CD4-positive, CD25-positive, alpha-beta regulatory T cell (primary cell): ENCODE data around the gene ALS2. TPM values are rescaled to one million over a fixed set of nuclear protein-coding genes. Genes with fewer than 3 reads are reported as not detected.

Experiments used
- ATAC-seq, 2 donors: fragments of 150-1000 bp; cut with Tn5 transposase; one replicate each; pipeline ENCODE4 v1.10.0; 2021; ENCODE audit warnings: low read depth in 2 of 2, moderate number of reproducible peaks in 2 of 2, moderate library complexity in 1 of 2
- DNase-seq, 3 donors: peaks; one replicate each; pipeline versions ENCODE4 v3.0.0 to v3.0.0-alpha.2; 2012 to 2022; ENCODE audit warnings: mixed read lengths in 1 of 3
- H3K27ac ChIP-seq: one replicate; pipeline ENCODE4 v1.7.0; 2013; ENCODE audit warnings: mild to moderate bottlenecking, low read length; ENCODE audit not compliant: insufficient read depth, poor library complexity, severe bottlenecking
- H3K27me3 ChIP-seq: one replicate; pipeline ENCODE4 v1.7.0; 2013; ENCODE audit warnings: low read length; ENCODE audit not compliant: control insufficient read depth, insufficient read depth
- H3K36me3 ChIP-seq: one replicate; pipeline ENCODE4 v1.7.0; 2013; ENCODE audit warnings: mild to moderate bottlenecking, low read length, moderate library complexity; ENCODE audit not compliant: control insufficient read depth, insufficient read depth
- H3K4me1 ChIP-seq: 2 replicates; pipeline ENCODE4 v1.7.0; 2013; ENCODE audit warnings: mild to moderate bottlenecking, low read length; ENCODE audit not compliant: insufficient read depth, control insufficient read depth, poor library complexity, severe bottlenecking
- H3K4me3 ChIP-seq: one replicate; pipeline ENCODE4 v1.7.0; 2013; ENCODE audit warnings: low read depth, mild to moderate bottlenecking, low read length, moderate library complexity
- H3K9me3 ChIP-seq, 2 experiments: 1 replicate in 1 of 2; 2 replicates in 1 of 2; pipeline ENCODE4 v1.7.0; 2013; ENCODE audit warnings: low read length in 2 of 2, mild to moderate bottlenecking in 1 of 2, moderate library complexity in 1 of 2; ENCODE audit not compliant: control insufficient read depth in 2 of 2
- H3K27ac Mint-ChIP-seq, 3 donors: one replicate each; pipeline ENCODE4 v1.8.0; 2020 to 2022; ENCODE audit warnings: mild to moderate bottlenecking in 3 of 3, mixed read lengths in 3 of 3, moderate library complexity in 2 of 3
- H3K27me3 Mint-ChIP-seq: one replicate; pipeline ENCODE4 v1.8.0; 2022; ENCODE audit warnings: mild to moderate bottlenecking, mixed read lengths
- H3K36me3 Mint-ChIP-seq: one replicate; pipeline ENCODE4 v1.8.0; 2020; ENCODE audit warnings: mixed read lengths
- H3K4me1 Mint-ChIP-seq, 4 donors: one replicate each; pipeline ENCODE4 v1.8.0; 2020 to 2022; ENCODE audit warnings: mixed read lengths in 4 of 4, mild to moderate bottlenecking in 1 of 4
- H3K4me3 Mint-ChIP-seq, 4 donors: one replicate each; pipeline ENCODE4 v1.8.0; 2020 to 2022; ENCODE audit warnings: mild to moderate bottlenecking in 4 of 4, mixed read lengths in 4 of 4, moderate library complexity in 3 of 4
- H3K9me3 Mint-ChIP-seq, 7 donors: one replicate each; pipeline ENCODE4 v1.8.0; 2020 to 2022; ENCODE audit warnings: mixed read lengths in 7 of 7, mild to moderate bottlenecking in 3 of 7, moderate library complexity in 2 of 7
- polyA plus RNA-seq, 4 donors: library from polyadenylated mRNA; unstranded; fragments of 300-500 nt; fragmentation: Illumina TruSeq; gene quantifications; one replicate each; pipeline ENCODE4 v1.2.3, GENCODE V29; 2021
- total RNA-seq: library from RNA; stranded (reverse); gene quantifications from one replicate; pipeline ENCODE4 v1.2.3, GENCODE V29; 2022

The ALS2 gene
- total and polyA plus RNA-seq, 5 donors from 2014 or later = 3.4 to 9.9 (median 4.3) TPM

- Mint-ChIP-seq H3K36me3 (peaks cover 9% of the 10 kb centered on the region), H3K4me3 (peak overlapping the region in 1 of 4 donors; percentile 44), H3K27me3 (peaks cover 25% of the 10 kb centered on the region), H3K4me1 (peaks cover 6 to 40% (median 28%) of the 10 kb centered on the region in 4 donors), H3K9me3 (no peaks in the 10 kb centered on the region), H3K27ac (no peak overlapping the region)
- Histone ChIP-seq H3K27ac (no peak overlapping the region), H3K36me3 (no peaks in the 10 kb centered on the region), H3K4me1 (peaks cover 16% of the 10 kb centered on the region), H3K27me3 (peaks cover 3% of the 10 kb centered on the region), H3K9me3 (no peaks in the 10 kb centered on the region), H3K4me3 (no peak overlapping the region)
- ATAC-seq (no peak), DNase-seq (no peak)
Observed at GRCh38 chr2:201777869-201778268, 2.9 kb downstream of the ALS2 start.

- Histone ChIP-seq H3K9me3 (no peaks in the 10 kb centered on the region), H3K4me3 (no peak overlapping the region), H3K27me3 (peaks cover 3% of the 10 kb centered on the region), H3K36me3 (no peaks in the 10 kb centered on the region), H3K27ac (no peak overlapping the region), H3K4me1 (peaks cover 16% of the 10 kb centered on the region)
- Mint-ChIP-seq H3K9me3 (no peaks in the 10 kb centered on the region), H3K27ac (peak overlapping the region in 1 of 3 donors; percentile 40), H3K27me3 (peaks cover 18% of the 10 kb centered on the region), H3K4me1 (peaks cover 6 to 40% (median 28%) of the 10 kb centered on the region in 4 donors), H3K4me3 (no peak overlapping the region), H3K36me3 (peaks cover 9% of the 10 kb centered on the region)
- DNase-seq (no peak), ATAC-seq (no peak)
Observed at GRCh38 chr2:201777043-201777442, 3.7 kb downstream of the ALS2 start.

DNA sequence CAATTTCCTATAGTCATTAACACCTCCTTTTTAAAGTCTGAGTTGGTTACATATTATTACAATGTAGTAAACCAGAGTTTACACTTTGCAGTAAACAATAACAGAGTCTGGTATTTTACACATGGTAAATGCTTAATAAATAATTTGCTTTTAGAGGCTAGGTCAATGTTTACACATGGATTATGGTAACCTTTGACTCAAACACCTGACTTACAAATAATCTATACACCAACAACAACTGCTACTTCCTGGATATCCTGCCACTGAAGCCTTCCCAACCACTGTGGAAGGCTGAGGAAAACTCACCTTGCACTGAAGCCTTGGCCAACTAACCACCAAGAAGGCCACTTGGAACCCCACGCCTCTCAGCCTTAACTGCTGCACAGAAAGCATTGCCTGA is 5.4 kb downstream of the ALS2 start:
- Mint-ChIP-seq H3K4me1 (peaks cover 6 to 30% (median 19%) of the 10 kb centered on the region in 4 donors), H3K27me3 (peaks cover 5% of the 10 kb centered on the region), H3K4me3 (no peak overlapping the region), H3K27ac (no peak overlapping the region), H3K9me3 (no peaks in the 10 kb centered on the region), H3K36me3 (peaks cover 12% of the 10 kb centered on the region)
- Histone ChIP-seq H3K27me3 (no peaks in the 10 kb centered on the region), H3K36me3 (no peaks in the 10 kb centered on the region), H3K27ac (no peak overlapping the region), H3K9me3 (no peaks in the 10 kb centered on the region), H3K4me3 (no peak overlapping the region), H3K4me1 (peaks cover 6% of the 10 kb centered on the region)
- DNase-seq = no peak
- no peak for ATAC-seq

DNA sequence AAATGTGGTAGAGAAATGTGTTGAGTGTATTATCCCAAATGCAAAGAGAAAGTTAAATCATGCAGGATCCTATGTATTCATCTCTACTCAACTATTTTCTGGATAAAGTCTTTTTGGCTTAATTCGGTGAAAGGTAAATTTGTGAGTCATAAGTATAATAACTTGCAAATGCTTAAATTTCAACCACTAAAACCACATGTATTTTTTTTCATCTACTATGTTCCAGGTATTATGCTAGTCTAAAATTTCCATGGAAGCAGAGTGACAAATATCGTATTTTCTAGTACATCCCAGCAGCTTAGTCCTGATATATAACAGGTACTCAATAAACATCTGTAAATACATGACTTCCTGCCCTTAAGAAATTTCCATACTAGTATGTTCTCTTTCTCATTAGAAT is 6.2 kb downstream of the ALS2 start:
- ATAC-seq = no peak

GRCh38 chr2:201773990-201774389 is 6.7 kb downstream of the ALS2 start:
- no peak for ATAC-seq
- H3K4me1 Mint-ChIP-seq = peaks cover 6 to 23% (median 11%) of the 10 kb centered on the region in 4 donors
- H3K27me3 ChIP-seq = no peaks in the 10 kb centered on the region
- H3K36me3 Mint-ChIP-seq = peaks cover 12% of the 10 kb centered on the region
- H3K27me3 Mint-ChIP-seq = peaks cover 5% of the 10 kb centered on the region
- no peaks in the 10 kb centered on the region for H3K9me3 Mint-ChIP-seq
- H3K27ac ChIP-seq = no peak overlapping the region
- no peak overlapping the region for H3K4me3 ChIP-seq
- H3K27ac Mint-ChIP-seq = peak overlapping the region in 1 of 3 donors; percentile 1
- H3K9me3 ChIP-seq = no peaks in the 10 kb centered on the region
- no peak for DNase-seq
- no peaks in the 10 kb centered on the region for H3K4me1 ChIP-seq
- H3K36me3 ChIP-seq = no peaks in the 10 kb centered on the region
- H3K4me3 Mint-ChIP-seq = no peak overlapping the region

More for the DNA sequence above, 6.2 kb downstream of the ALS2 start:
- Mint-ChIP-seq H3K4me3 (no peak overlapping the region), H3K9me3 (no peaks in the 10 kb centered on the region), H3K27ac (no peak overlapping the region), H3K36me3 (peaks cover 12% of the 10 kb centered on the region), H3K4me1 (peaks cover 6 to 23% (median 12%) of the 10 kb centered on the region in 4 donors), H3K27me3 (peaks cover 5% of the 10 kb centered on the region)
- Histone ChIP-seq H3K9me3 (no peaks in the 10 kb centered on the region), H3K4me3 (no peak overlapping the region), H3K27ac (no peak overlapping the region), H3K36me3 (no peaks in the 10 kb centered on the region), H3K4me1 (no peaks in the 10 kb centered on the region), H3K27me3 (no peaks in the 10 kb centered on the region)
- no peak for DNase-seq

DNA sequence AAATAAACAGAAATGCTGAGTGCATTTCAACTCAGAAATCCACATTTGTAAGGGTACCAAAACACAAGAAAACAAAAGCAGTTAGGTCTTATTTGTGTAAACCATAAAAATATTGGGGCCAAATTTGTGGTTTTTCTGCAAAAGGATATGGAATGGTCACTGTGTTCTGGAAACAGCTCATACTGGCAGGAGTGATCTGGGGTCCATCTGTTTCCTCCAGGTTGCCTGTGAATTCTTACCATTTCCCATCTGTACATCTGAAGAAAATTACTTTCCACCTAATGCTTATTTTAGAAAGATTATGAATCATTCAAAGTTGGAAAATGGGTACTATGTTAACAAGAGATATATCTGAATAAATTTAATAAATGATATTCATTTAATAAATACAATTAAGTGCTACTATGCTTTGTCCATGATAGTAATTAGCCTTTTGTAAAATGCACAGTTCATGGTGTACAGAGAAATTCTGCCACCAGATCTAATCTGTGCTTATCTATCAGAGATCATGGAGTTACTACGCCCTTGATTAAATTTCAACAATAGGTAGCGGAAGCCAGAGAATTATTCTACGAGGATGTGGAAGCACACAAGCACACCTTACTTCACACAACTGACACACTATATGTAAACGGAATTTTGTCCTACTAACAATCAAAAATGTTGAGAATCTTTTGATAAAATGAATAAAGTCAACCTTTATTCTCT is 10.9 kb downstream of the ALS2 start:
- no peak overlapping the region for H3K4me3 ChIP-seq
- Mint-ChIP-seq H3K4me1 (peaks cover under 1 to 7% (median 5%) of the 10 kb centered on the region in 4 donors), H3K36me3 (peaks cover 33% of the 10 kb centered on the region), H3K9me3 (no peaks in the 10 kb centered on the region), H3K27ac (no peak overlapping the region), H3K27me3 (no peaks in the 10 kb centered on the region), H3K4me3 (no peak overlapping the region)
- no peaks in the 10 kb centered on the region for H3K36me3 ChIP-seq
- no peaks in the 10 kb centered on the region for H3K4me1 ChIP-seq
- no peak for DNase-seq
- no peaks in the 10 kb centered on the region for H3K27me3 ChIP-seq
- no peak for ATAC-seq
- H3K9me3 ChIP-seq = no peaks in the 10 kb centered on the region
- H3K27ac ChIP-seq = no peak overlapping the region

GRCh38 chr2:201768918-201769317 is 11.8 kb downstream of the ALS2 start:
- no peak overlapping the region for H3K4me3 ChIP-seq
- no peaks in the 10 kb centered on the region for H3K27me3 ChIP-seq
- no peak overlapping the region for H3K27ac ChIP-seq
- DNase-seq = no peak
- H3K4me1 ChIP-seq = no peaks in the 10 kb centered on the region
- H3K27me3 Mint-ChIP-seq = no peaks in the 10 kb centered on the region
- H3K36me3 ChIP-seq = no peaks in the 10 kb centered on the region
- H3K9me3 Mint-ChIP-seq = no peaks in the 10 kb centered on the region
- no peak overlapping the region for H3K4me3 Mint-ChIP-seq
- H3K36me3 Mint-ChIP-seq = peaks cover 34% of the 10 kb centered on the region
- H3K27ac Mint-ChIP-seq = no peak overlapping the region
- no peak for ATAC-seq
- H3K4me1 Mint-ChIP-seq = peaks cover 0 to 7% (median 5%) of the 10 kb centered on the region in 4 donors
- no peaks in the 10 kb centered on the region for H3K9me3 ChIP-seq

- peaks cover 33% of the 10 kb centered on the region for H3K36me3 Mint-ChIP-seq
- ATAC-seq = no peak
Observed at GRCh38 chr2:201765799-201766198, 14.9 kb downstream of the ALS2 start.

More at GRCh38 chr2:201765799-201766198, 14.9 kb downstream of the ALS2 start:
- no peak for DNase-seq
- peaks cover 0 to 2% (median 0%) of the 10 kb centered on the region in 4 donors for H3K4me1 Mint-ChIP-seq
- Histone ChIP-seq H3K27ac (no peak overlapping the region), H3K27me3 (no peaks in the 10 kb centered on the region), H3K4me1 (no peaks in the 10 kb centered on the region), H3K9me3 (no peaks in the 10 kb centered on the region), H3K36me3 (peaks cover 5% of the 10 kb centered on the region), H3K4me3 (no peak overlapping the region)
- no peak overlapping the region for H3K4me3 Mint-ChIP-seq
- H3K27me3 Mint-ChIP-seq = no peaks in the 10 kb centered on the region
- no peak overlapping the region for H3K27ac Mint-ChIP-seq
- no peaks in the 10 kb centered on the region for H3K9me3 Mint-ChIP-seq
